ENCODE data around the gene DCTN4.
"Not testable (repeated sequence)": the region's sequence is repeated elsewhere in the genome, so short reads cannot be mapped to it uniquely, and the experiment has no call there.

The DCTN4 gene

DNA sequence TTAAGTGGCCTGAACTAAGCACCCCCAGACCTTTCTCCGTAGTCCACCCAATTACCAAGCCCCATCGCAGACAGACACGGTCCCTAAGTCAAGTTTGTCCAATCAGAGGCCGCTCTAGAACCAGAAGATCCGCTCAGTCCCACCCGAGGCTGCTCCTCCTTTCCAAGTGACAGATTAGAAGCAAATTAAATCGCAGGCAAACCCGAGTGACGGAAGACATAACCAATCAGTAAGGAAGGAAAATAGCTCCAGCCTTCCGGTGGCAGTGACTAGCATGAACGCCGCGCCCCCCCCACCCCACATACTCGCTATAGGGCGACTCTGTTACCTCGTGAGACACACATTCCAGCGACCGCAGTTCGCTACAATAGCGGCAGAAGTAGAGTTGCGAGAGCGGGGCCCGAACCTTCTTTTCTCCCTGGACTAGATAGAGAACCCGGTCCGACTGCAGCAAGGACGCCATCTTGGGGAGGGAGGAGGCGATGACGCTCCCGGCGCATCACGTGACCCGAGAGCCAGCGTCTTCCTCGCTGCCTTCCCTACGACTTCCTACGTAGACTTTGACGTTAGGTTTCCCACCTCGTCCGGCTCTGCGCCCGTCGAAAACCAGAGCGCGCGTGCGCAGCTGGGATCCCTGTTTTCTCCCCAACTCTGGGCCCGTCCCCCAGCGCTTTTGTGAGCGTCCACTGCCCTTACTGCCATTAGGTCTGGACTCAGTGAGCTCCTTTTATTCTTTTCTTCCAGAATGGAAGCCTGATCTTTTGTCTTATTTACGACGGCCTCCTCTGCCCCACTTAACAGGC is at the start of gene DCTN4:
Gene DCTN4, minus strand, starts transcription at position 487 of the 803 bp plus-strand sequence. Its CDS starts 24 bp downstream, at position 463.
- DNase-seq = peak; percentile 75 to 88 (median 81)

DNA sequence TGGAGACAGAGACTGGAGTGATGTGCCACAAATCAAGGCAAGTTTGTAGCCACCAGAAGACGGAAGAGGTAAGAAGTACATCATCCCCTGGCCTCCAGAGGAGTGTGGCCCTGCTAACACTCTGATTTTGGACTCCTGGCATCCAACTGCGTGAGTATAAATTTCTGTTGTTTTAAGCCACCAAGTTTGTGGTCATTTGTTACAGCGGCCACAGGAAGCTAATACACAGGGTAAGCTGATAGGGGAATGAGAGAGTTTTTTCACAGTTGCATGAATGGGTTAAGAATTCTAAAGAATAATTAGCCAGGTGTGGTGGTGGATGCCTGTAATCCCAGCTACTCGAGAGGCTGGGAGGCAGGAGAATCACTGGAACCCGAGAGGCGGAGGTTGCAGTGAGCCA is 45.6 kb upstream of the DCTN4 start:
- DNase-seq = no peak

DNA sequence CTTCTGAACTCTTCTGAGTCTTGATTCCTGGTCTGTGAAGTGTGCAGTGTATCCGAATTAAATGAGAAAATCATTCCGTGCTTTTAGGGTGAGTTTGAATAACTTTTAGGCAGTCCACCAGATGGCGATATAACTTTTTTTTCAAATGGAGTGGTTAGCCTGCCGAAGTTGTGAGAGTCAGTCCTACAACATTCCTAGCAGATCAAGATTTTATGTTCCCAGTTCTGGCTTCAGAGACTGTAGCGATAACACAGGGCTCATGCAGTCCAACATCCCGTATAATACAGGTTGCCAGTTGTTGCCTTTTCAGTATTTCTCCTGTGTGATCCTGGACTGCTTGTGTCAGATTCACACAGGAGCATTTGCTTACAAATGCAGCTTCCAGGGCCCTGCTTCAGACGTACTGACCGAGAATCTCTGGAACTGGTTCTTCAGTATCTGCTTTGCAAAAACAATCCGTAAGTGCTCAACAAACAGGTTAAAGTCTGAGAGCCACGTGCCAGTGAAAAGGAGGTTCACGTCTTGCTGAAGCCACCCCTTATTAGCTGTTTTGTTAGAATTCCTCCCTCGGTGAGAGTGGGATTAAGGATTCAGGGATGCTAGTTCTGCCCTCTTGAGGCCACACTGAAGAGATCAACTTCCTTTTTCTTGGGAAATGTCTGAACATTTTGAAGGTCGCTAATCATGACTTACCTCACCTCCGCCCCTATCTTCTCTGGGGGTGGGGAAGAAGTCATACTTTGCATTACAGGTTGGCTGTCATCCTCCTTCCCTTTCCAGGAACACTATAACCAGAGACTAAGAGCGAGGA is 42.5 kb upstream of the DCTN4 start:
- DNase-seq = no peak

GRCh38 chr5:150797384-150797783 is 38.6 kb upstream of the DCTN4 start:
- no peak for DNase-seq

GRCh38 chr5:150794927-150795326 is 36.1 kb upstream of the DCTN4 start:
- DNase-seq = no peak

GRCh38 chr5:150793423-150793888 is 34.6 kb upstream of the DCTN4 start:
- not testable (repeated sequence) for DNase-seq

- no peak for DNase-seq
These were observed 32.7 kb upstream of the DCTN4 start for GRCh38 chr5:150791536-150791935.

DNA sequence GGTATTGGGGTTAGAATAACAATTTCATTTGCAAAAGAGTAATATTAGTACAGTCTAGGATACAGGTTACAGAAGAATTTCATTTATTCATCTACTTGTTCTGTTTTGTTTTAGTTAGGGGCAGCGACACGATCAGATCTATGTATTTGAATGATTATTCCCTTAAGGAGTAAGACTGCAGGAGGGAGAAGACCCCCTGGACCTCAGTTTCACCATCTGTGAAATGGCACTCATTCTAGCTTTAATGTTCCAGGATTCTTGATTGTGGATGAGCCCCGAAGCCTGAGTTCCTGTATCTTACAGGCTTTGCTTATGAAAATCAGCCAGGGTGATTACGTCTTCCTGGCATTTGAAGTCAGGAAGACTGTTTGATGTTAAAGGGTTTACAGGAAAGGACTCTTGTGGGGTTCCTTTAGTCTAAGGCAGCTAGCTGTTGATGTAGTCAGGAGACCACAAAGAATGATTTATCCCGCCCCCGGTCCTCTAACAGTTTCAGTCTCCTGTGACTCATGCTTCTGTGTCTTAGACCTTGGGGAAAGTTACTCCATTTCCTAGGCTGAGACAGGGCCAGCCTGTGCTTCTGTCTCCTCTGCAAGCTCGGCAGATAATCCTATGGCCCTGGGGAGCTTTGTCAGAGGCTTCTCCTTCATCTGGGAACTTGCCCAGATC is 31.3 kb upstream of the DCTN4 start:
- peak in 1 of 4 experiments; percentile 26 for DNase-seq

DNA sequence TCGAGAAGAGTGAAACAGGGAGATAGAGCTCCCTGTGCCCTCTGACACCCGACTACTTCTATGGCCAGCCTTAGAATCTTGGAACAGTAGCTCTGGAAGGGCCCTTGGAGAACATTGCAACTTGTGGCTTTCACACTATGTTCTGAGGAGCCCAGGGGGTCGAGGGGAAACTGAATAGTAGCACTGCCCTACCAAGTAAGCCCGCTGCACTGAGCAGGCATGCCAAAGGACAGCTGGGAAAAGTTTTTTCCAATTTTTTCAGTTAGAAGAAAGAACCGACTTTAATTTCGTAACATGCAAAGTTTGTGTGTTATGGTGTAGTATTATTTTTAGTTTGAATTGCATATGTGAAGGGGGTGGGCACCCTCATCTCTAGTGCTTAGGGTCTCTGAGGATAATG is 30.6 kb upstream of the DCTN4 start:
- DNase-seq = no peak

- no peak for DNase-seq
These were observed 30.2 kb upstream of the DCTN4 start for GRCh38 chr5:150788977-150789376.

DNA sequence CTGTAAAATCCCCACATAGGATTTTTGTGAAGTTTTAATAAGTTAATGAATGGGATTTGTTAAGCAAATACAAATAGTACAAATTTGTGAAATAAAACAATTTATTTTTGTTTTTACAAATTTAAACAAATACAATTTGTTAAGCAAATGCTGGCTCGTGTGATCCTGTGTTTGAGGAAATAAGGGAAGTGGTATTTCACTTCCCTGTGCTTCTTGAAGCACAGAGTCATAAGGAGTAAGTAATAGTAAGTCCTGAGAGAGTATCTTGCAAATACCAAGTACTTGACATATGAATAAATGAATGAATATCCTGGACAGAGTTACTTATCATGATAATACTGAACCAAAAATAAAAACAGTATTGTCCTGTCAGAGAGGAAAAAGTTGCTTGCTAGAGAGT is 28.8 kb upstream of the DCTN4 start:
- DNase-seq = no peak

DNA sequence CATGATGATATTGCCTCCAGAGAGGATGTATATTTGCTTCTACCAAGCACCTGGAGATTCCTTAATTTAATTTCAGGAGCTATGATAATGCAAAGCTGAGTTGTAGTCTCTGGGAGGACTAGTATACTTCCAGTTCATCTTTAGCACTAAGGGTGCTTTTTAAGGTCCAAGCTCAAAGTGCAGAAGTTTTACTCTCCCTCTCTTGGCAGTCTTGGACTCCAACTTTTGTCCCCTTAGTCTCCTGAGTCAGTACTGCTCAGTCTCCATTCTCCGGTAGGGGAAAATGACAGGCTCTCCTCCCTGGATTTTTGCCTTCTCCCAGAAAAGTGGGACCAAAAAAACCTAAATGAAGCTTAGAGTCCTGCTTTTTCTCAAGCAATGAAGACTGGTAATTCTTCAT is 28.1 kb upstream of the DCTN4 start:
- no peak for DNase-seq

- no peak for DNase-seq
These were observed 27.1 kb upstream of the DCTN4 start for GRCh38 chr5:150785950-150786349.

DNA sequence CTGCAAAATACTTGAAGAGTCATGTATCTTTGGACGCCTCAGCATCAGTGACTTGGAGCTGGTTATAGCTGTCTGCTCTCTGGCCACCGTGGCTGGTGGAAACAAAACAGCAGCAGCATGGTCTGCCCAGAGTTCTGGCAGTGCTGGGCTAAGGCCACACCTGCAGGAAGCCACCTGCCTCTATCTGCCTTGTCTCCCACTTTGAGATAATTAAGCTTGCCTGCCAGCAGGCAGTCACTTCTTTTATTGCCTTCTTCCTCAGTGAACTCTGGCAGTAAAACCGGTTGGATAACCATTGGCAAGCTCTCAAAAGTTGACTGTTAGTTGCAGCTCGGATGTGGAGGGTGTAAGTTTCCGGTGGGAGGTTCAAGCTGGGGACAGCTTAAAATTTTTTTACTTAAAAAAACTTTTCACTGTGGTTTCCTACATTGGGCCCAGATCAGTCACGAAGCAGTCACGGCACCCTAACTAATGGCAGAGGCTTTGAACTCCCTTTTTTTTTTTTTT is 24.7 kb upstream of the DCTN4 start:
- peak in 3 of 4 experiments; percentile 7 to 21 (median 16) for DNase-seq

DNA sequence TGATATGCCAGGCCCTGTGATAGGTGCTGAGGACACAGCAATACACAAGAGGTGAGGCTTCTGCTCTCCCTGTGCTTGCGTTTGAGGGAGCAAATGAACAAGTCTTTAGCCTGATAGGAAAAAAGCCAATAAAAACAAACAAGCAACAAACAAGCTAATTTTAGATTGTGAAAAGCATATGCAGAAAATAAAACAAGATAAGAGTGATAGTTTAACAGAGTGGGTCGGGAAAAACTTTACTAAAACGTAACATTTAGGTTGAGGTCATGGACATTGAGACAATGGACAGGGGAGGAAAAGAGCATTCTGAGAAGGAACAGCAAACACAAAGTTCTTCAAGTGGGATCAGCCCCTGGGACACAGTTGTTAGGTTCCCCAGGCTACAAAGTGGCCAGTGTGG is 24.0 kb upstream of the DCTN4 start:
- DNase-seq = no peak

GRCh38 chr5:150781706-150782614 is 23.1 kb upstream of the DCTN4 start:
- DNase-seq = no peak

DNA sequence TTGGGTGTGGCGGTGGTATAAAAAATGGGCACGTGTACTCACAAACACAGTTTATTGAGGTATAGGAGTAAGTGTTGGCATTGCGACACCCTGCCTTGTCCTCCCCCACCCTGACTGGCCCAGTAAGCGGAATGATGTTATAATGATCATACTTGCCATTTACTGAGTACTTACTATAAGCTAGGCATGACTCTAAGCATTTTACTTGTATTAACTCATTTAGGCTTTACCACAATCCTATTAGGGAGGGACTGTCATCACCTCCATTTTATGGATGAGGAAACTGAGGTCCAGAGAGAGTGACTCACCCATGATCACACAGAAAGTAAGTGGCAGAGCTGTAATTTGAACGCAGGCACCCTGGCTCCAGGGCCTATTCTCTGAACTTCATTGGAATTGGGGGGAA is 22.0 kb upstream of the DCTN4 start:
- no peak for DNase-seq

DNA sequence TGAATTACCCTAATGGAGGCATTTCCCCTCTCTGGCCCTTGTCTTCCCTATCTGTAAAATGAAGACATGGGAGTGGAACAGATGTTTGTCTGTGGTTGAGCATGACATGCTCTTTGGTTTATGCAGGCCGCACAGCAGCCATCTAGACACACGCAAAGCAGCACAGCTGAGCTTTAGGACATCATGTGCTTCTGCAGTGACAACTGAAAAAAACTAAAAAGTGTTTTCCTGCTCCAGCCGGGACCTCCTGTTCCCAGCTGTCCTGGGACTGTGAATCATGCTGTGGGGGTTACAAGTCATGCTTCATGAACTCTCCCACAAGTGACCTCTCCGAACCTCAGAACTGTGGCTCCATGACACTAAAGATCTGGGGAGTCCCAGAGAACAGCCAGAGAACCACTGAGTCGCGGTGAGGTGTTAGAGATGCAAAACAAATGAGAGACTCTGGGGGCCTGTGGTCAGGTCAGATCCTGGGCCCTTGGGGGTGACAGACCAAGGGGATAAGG is 21.4 kb upstream of the DCTN4 start:
- no peak for DNase-seq

- DNase-seq = no peak
These were observed 20.8 kb upstream of the DCTN4 start for GRCh38 chr5:150779397-150780186.

- peak in 3 of 4 experiments; percentile 27 to 42 (median 42) for DNase-seq
These were observed 19.9 kb upstream of the DCTN4 start, which contains the start of gene SMIM3 for GRCh38 chr5:150778517-150779396. TSS of gene SMIM3 (plus strand) at chr5:150778757. CDS start at chr5:150795441, 16,684 bp downstream.
